WTC11 (cell line): Measurements from ENCODE around the gene MEGF8. TPM values are rescaled to one million over a fixed set of nuclear protein-coding genes. Genes with fewer than 3 reads are reported as not detected.

ENCODE experiments used
- ATAC-seq: fragments of 200-7000 bp; cut with Tn5 transposase; 2 replicates; pipeline ENCODE4 v1.10.0; 2021; ENCODE audit warnings: mild to moderate bottlenecking, moderate library complexity
- CTCF ChIA-PET: fragments of 300-600 bp; sonication (Branson Sonifier 250); formaldehyde crosslinking; loops from one replicate; lab custom pipeline; 2021; ENCODE audit warnings: antibody characterized with exemption; lab: Charles Lee
- POLR2A ChIA-PET: fragments of 350-600 bp; sonication (Branson Sonifier 250); formaldehyde crosslinking; loops from one replicate; lab custom pipeline; 2021; ENCODE audit warnings: antibody characterized with exemption; lab: Charles Lee
- DNase-seq: peaks from one replicate; pipeline ENCODE4 v3.0.0; 2021; ENCODE audit warnings: low spot score
- H3K27ac Mint-ChIP-seq: 2 replicates; pipeline ENCODE4 v1.8.0; 2021; ENCODE audit warnings: mixed read lengths
- H3K27me3 Mint-ChIP-seq: 2 replicates; pipeline ENCODE4 v1.8.0; 2021; ENCODE audit warnings: low read depth, mild to moderate bottlenecking, moderate library complexity, mixed read lengths
- H3K36me3 Mint-ChIP-seq: 2 replicates; pipeline ENCODE4 v1.8.0; 2021; ENCODE audit warnings: mixed read lengths
- H3K4me1 Mint-ChIP-seq: 2 replicates; pipeline ENCODE4 v1.8.0; 2022; ENCODE audit warnings: mixed read lengths
- H3K4me3 Mint-ChIP-seq: 2 replicates; pipeline ENCODE4 v1.8.0; 2021; ENCODE audit warnings: mild to moderate bottlenecking, moderate library complexity, mixed read lengths
- H3K9me3 Mint-ChIP-seq: 2 replicates; pipeline ENCODE4 v1.8.0; 2021; ENCODE audit warnings: mixed read lengths
- ATF1 ChIP-seq: sonication (generic); formaldehyde crosslinking; IDR thresholded peaks from 2 replicates; pipeline ENCODE4 v1.8.1; 2023; ENCODE audit warnings: mild to moderate bottlenecking, moderate library complexity, missing genetic modification reagents
- E2F1 ChIP-seq: sonication (generic); formaldehyde crosslinking; IDR thresholded peaks from 2 replicates; pipeline ENCODE4 v1.8.0; 2022; ENCODE audit warnings: mild to moderate bottlenecking, missing genetic modification reagents
- E2F4 ChIP-seq: sonication (generic); formaldehyde crosslinking; IDR thresholded peaks from 2 replicates; pipeline ENCODE4 v1.8.1; 2022; ENCODE audit warnings: low read depth, mild to moderate bottlenecking, moderate library complexity, missing genetic modification reagents, borderline replicate concordance
- ETV6 ChIP-seq: sonication (generic); formaldehyde crosslinking; IDR thresholded peaks from 2 replicates; pipeline ENCODE4 v1.8.1; 2022; ENCODE audit warnings: mild to moderate bottlenecking, missing genetic modification reagents
- FOXP1 ChIP-seq: sonication (generic); formaldehyde crosslinking; IDR thresholded peaks from 2 replicates; pipeline ENCODE4 v1.8.0; 2022; ENCODE audit warnings: missing genetic modification reagents, mild to moderate bottlenecking, moderate library complexity, borderline replicate concordance
- HMGA2 ChIP-seq: fragments of 250-450 bp; sonication (Bioruptor Pico); IDR thresholded peaks from 2 replicates; pipeline ENCODE4 v1.4.0; 2021; ENCODE audit warnings: mild to moderate bottlenecking, moderate library complexity
- ZNF121 ChIP-seq: sonication (generic); formaldehyde crosslinking; IDR thresholded peaks from 2 replicates; pipeline ENCODE4 v1.8.0; 2023; ENCODE audit warnings: missing genetic modification reagents
- ZNF263 ChIP-seq: sonication (generic); formaldehyde crosslinking; IDR thresholded peaks from 2 replicates; pipeline ENCODE4 v1.8.1; 2022; ENCODE audit warnings: low read depth, mild to moderate bottlenecking, moderate library complexity, missing genetic modification reagents
- ZNF281 ChIP-seq: sonication (generic); formaldehyde crosslinking; IDR thresholded peaks from 2 replicates; pipeline ENCODE4 v1.8.0; 2023; ENCODE audit warnings: mild to moderate bottlenecking, missing genetic modification reagents
- ZNF423 ChIP-seq: fragments of 250-450 bp; sonication (Bioruptor Pico); IDR thresholded peaks from 2 replicates; pipeline ENCODE4 v2.1.2; 2022; ENCODE audit warnings: mild to moderate bottlenecking, moderate library complexity
- total RNA-seq: library from RNA; stranded (reverse); gene quantifications from 3 replicates; pipeline ENCODE4 v1.2.3, GENCODE V29; 2021
- TF ChIP-seq, protein P1 (sequence below): sonication (generic); formaldehyde crosslinking; IDR thresholded peaks from 2 replicates; pipeline ENCODE4 v1.8.1; 2023; ENCODE audit warnings: mild to moderate bottlenecking, missing genetic modification reagents
- TF ChIP-seq, protein P2 (sequence below): fragments of 250-450 bp; sonication (Bioruptor Pico); IDR thresholded peaks from 2 replicates; pipeline ENCODE4 v1.9.0; 2021; ENCODE audit warnings: mild to moderate bottlenecking
- TF ChIP-seq, protein P3 (sequence below): fragments of 250-450 bp; sonication (Bioruptor Pico); IDR thresholded peaks from 2 replicates; pipeline ENCODE4 v1.9.0; 2021; ENCODE audit warnings: mild to moderate bottlenecking, borderline replicate concordance
- TF ChIP-seq, protein P4 (sequence below): fragments of 250-450 bp; sonication (Bioruptor Pico); conservative IDR thresholded peaks from 2 replicates; pipeline ENCODE4 v1.9.0; 2021; ENCODE audit warnings: mild to moderate bottlenecking

The MEGF8 gene
- total RNA-seq, 1 experiment from 2014 or later = 42.1 TPM

DNA sequence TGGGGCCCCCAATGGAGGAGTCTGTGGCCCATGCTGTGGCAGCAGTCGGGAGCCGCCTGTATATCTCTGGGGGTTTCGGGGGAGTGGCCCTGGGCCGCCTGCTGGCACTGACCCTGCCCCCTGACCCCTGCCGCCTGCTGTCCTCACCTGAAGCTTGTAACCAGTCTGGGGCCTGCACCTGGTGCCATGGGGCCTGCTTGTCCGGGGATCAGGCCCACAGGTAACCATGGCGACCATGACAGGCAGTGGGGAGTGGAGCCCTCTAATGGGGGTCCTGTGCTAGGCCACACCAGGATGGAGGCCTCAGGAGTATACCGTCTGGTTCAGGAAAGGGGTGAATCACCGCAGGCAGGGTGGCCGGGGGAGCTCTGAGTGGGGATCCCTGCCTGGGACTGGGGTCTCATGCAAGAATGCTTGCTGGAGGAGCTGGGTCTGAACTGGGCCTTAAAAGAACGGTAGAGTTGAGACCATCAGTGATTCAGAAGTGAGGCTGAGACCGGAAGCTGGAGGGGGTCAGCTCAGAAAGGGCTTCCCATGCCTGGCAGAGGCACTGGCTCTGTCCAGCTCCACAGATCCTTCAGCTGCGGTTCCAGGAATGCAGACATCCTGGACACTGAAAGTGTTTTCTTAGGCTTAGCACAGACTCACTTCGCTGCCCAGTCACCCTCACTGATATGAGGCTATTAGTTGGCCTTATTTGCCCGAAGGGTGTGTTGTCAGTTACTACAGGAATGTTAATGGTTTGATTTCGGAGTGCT lies 35.5 kb downstream of the MEGF8 start:
- peak overlapping the region; percentile 46; the same call in 1 of the 2 replicates for H3K27ac Mint-ChIP-seq
- DNase-seq = peak; percentile 79
- H3K9me3 Mint-ChIP-seq = peaks cover 11% of the 10 kb centered on the region
- ChIA-PET POLR2A (interaction anchor here (0.7 kb wide), 1 partner anchor 136 kb away, joined by 3 read pairs; no protein-coding TSS in a partner anchor), CTCF (interaction anchor here (0.5 to 1.4 kb wide), 15 partner anchors 10 to 115 kb away, joined by 3 to 23 read pairs (median 4); no protein-coding TSS in a partner anchor)
- no peaks in the 10 kb centered on the region for H3K27me3 Mint-ChIP-seq
- peaks cover 39% of the 10 kb centered on the region for H3K36me3 Mint-ChIP-seq
- peaks cover 21% of the 10 kb centered on the region for H3K4me1 Mint-ChIP-seq
- peak; percentile 94 for ATAC-seq
- H3K4me3 Mint-ChIP-seq = no peak overlapping the region
- 0 out of 2 replicates have a peak, but pooled peaks have one; percentile 32 for TF ChIP-seq FOXP1 (CRISPR knock-in tag)
- TF ChIP-seq, protein P1, sequence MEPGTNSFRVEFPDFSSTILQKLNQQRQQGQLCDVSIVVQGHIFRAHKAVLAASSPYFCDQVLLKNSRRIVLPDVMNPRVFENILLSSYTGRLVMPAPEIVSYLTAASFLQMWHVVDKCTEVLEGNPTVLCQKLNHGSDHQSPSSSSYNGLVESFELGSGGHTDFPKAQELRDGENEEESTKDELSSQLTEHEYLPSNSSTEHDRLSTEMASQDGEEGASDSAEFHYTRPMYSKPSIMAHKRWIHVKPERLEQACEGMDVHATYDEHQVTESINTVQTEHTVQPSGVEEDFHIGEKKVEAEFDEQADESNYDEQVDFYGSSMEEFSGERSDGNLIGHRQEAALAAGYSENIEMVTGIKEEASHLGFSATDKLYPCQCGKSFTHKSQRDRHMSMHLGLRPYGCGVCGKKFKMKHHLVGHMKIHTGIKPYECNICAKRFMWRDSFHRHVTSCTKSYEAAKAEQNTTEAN (CRISPR knock-in tag) = no peak
- TF ChIP-seq ZNF423 = 0 out of 2 replicates have a peak, but pooled peaks have one; percentile 37
- TF ChIP-seq HMGA2 (CRISPR knock-in tag) = no peak
- TF ChIP-seq, all 79 proteins: peak for 2

- POLR2A ChIA-PET = interaction anchor here (0.7 kb wide), 1 partner anchor 135 kb away, joined by 3 read pairs; no protein-coding TSS in a partner anchor
- DNase-seq (no peak), ATAC-seq (no peak)
- no peak overlapping the region for H3K4me3 Mint-ChIP-seq
- peaks cover 22% of the 10 kb centered on the region for H3K4me1 Mint-ChIP-seq
- no peaks in the 10 kb centered on the region for H3K27me3 Mint-ChIP-seq
- peak; percentile 95 for TF ChIP-seq ZNF121 (CRISPR knock-in tag)
- no peak for TF ChIP-seq ZNF263
- TF ChIP-seq, all 79 proteins: peak for 1
- H3K9me3 Mint-ChIP-seq = peaks cover 11% of the 10 kb centered on the region
- peak overlapping the region; percentile 46; the same call in 1 of the 2 replicates for H3K27ac Mint-ChIP-seq
- peaks cover 37% of the 10 kb centered on the region for H3K36me3 Mint-ChIP-seq
- CTCF ChIA-PET = interaction anchor here (0.5 to 1.4 kb wide), 12 partner anchors 9 to 115 kb away, joined by 3 to 23 read pairs (median 4); no protein-coding TSS in a partner anchor
Observed at GRCh38 chr19:42361545-42361910, 36.1 kb downstream of the MEGF8 start.

- no peak overlapping the region for H3K4me3 Mint-ChIP-seq
- peaks cover 27% of the 10 kb centered on the region for H3K4me1 Mint-ChIP-seq
- no peak for DNase-seq
- ChIA-PET CTCF (no interaction called here), POLR2A (no interaction called here)
- ATAC-seq = no peak
- no peak for TF ChIP-seq ATF1 (CRISPR knock-in tag)
- TF ChIP-seq, protein P2, sequence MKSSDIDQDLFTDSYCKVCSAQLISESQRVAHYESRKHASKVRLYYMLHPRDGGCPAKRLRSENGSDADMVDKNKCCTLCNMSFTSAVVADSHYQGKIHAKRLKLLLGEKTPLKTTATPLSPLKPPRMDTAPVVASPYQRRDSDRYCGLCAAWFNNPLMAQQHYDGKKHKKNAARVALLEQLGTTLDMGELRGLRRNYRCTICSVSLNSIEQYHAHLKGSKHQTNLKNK (CRISPR knock-in tag) = no peak
- TF ChIP-seq ETV6 (CRISPR knock-in tag) = no peak
- TF ChIP-seq, protein P3, sequence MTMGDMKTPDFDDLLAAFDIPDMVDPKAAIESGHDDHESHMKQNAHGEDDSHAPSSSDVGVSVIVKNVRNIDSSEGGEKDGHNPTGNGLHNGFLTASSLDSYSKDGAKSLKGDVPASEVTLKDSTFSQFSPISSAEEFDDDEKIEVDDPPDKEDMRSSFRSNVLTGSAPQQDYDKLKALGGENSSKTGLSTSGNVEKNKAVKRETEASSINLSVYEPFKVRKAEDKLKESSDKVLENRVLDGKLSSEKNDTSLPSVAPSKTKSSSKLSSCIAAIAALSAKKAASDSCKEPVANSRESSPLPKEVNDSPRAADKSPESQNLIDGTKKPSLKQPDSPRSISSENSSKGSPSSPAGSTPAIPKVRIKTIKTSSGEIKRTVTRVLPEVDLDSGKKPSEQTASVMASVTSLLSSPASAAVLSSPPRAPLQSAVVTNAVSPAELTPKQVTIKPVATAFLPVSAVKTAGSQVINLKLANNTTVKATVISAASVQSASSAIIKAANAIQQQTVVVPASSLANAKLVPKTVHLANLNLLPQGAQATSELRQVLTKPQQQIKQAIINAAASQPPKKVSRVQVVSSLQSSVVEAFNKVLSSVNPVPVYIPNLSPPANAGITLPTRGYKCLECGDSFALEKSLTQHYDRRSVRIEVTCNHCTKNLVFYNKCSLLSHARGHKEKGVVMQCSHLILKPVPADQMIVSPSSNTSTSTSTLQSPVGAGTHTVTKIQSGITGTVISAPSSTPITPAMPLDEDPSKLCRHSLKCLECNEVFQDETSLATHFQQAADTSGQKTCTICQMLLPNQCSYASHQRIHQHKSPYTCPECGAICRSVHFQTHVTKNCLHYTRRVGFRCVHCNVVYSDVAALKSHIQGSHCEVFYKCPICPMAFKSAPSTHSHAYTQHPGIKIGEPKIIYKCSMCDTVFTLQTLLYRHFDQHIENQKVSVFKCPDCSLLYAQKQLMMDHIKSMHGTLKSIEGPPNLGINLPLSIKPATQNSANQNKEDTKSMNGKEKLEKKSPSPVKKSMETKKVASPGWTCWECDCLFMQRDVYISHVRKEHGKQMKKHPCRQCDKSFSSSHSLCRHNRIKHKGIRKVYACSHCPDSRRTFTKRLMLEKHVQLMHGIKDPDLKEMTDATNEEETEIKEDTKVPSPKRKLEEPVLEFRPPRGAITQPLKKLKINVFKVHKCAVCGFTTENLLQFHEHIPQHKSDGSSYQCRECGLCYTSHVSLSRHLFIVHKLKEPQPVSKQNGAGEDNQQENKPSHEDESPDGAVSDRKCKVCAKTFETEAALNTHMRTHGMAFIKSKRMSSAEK (CRISPR knock-in tag) = no peak
- TF ChIP-seq, protein P4, sequence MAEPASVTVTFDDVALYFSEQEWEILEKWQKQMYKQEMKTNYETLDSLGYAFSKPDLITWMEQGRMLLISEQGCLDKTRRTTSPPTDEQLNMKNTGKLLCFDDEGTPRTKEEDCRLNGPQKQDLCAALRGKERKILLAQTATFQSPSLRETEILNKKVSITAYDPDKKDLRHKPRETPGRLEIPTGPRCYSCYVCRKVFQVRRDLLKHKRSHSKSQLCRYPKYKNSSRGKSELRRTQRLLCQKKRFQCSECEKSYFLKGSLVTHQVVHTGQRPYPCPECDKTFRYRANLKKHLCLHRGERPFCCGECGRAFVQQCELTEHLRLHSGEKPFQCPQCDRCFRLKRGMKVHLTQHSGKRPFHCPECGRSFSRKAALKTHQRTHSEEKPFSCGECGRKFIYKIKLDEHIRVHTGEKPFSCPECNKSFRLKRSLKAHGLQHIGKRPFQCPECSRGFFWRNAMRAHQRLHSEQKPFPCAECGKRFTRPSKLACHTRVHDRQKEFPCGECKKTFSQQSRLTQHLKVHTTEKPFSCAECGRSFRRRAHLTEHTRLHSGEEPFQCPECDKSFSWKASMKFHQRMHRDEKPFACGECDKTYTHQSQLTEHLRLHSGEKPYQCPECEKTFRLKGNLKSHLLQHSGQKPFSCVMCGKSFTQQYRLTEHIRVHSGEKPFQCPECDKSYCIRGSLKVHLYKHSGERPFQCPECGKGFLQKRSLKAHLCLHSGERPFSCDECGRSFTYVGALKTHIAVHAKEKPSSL (CRISPR knock-in tag) = no peak
- TF ChIP-seq ZNF281 (CRISPR knock-in tag) = no peak
- TF ChIP-seq E2F4 (CRISPR knock-in tag) = no peak
- no peak for TF ChIP-seq E2F1 (CRISPR knock-in tag)
- H3K36me3 Mint-ChIP-seq = peaks cover 39% of the 10 kb centered on the region
- H3K27me3 Mint-ChIP-seq = no peaks in the 10 kb centered on the region
- no peak overlapping the region for H3K27ac Mint-ChIP-seq
- peaks cover 11% of the 10 kb centered on the region for H3K9me3 Mint-ChIP-seq
Observed at GRCh38 chr19:42362342-42362741, 36.9 kb downstream of the MEGF8 start.
